GM19463 (cell line): Measurements from ENCODE around the gene CD93.

Experiments used
- ATAC-seq: cut with Tn5 transposase; IDR thresholded peaks from one replicate; pipeline ENCODE4 v1.9.1; 2021; ENCODE audit warnings: mild to moderate bottlenecking, moderate library complexity; ENCODE audit not compliant: unreplicated experiment

CD93 gene

GRCh38 chr20:23039136-23039875 is 46.8 kb downstream of the CD93 start:
- ATAC-seq = no peak

GRCh38 chr20:23037017-23037481 is 49.1 kb downstream of the CD93 start:
- ATAC-seq = no peak

GRCh38 chr20:23036371-23036770 is 49.8 kb downstream of the CD93 start:
- ATAC-seq = no peak

GRCh38 chr20:23035731-23036130 is 50.4 kb downstream of the CD93 start:
- ATAC-seq = no peak

GRCh38 chr20:23034721-23035671 is 51.1 kb downstream of the CD93 start, which contains the start of gene SSTR4:
SSTR4 (plus strand) TSS chr20:23035312; CDS start chr20:23035484, 172 bp downstream.
- ATAC-seq = no peak

- ATAC-seq = no peak
Measured at GRCh38 chr20:23033918-23034317, 52.2 kb downstream of the CD93 start.

GRCh38 chr20:23032750-23033078 is 53.4 kb downstream of the CD93 start:
- ATAC-seq = no peak

- ATAC-seq = no peak
Measured at GRCh38 chr20:23032056-23032749, 53.9 kb downstream of the CD93 start.

- no peak for ATAC-seq
Measured at GRCh38 chr20:23031346-23031745, 54.8 kb downstream of the CD93 start.
